ENCODE measurements around the gene NEMF.
A peak's percentile ranks its signal among the peaks of the same experiment; 100 is the strongest.
"Not testable (repeated sequence)": the region's sequence is repeated elsewhere in the genome, so short reads cannot be mapped to it uniquely, and the experiment has no call there.

NEMF gene

DNA sequence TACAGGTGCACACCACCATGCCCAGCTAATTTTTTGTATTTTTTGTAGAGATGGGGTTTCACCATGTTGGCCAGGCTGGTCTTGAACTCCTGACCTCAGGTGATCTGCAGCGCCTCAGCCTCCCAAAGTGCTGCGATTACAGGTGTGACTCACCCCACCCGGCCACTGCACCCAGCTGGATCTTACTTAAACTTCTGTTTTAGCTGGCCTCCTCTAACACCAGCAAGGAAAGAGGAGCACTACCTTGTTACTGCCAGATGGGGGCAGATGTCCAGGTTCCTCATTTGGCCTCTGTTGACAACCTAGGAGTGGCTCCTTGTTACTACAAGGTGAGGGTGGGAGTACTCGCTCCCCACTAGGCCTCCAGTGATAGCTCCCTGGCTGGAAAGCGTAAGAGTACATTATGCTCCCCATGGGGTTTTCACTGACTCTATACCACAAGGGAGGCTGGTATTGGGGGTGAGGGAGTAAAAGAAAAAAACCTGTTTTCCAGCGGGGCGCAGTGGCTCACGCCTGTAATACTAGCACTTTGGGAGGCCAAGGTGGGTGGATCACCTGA, 27.1 kb upstream of the NEMF start:
- H2AK5ac ChIP-seq (ENCODE audit: low read length, severe bottlenecking) = peak overlapping the region; percentile 73
- no peak overlapping the region for H2AFZ ChIP-seq (ENCODE audit: low read depth, low read length)
- peak overlapping the region; percentile 9 to 63 for H2BK12ac ChIP-seq (ENCODE audit: low read length in 2 of 2)
- no peak overlapping the region for H2BK15ac ChIP-seq (ENCODE audit: low read depth, poor library complexity, severe bottlenecking)
- H2BK120ac ChIP-seq (ENCODE audit: low read depth, low read length) = no peak overlapping the region
- no peak overlapping the region for H3K4me3 ChIP-seq (ENCODE audit: insufficient read depth in 1 of 2, low read depth in 1 of 2, low read length in 2 of 2)
- peak overlapping the region in 1 of 2 experiments; percentile 48 for H3K18ac ChIP-seq (ENCODE audit: low read depth in 1 of 2, low read length in 2 of 2)
- H3K4ac ChIP-seq (ENCODE audit: low read depth in 1 of 2, low read length in 2 of 2) = no peak overlapping the region
- H3K9me3 ChIP-seq (ENCODE audit: control insufficient read depth, low read length) = no peaks in the 10 kb centered on the region
- H3K23ac ChIP-seq (ENCODE audit: low read length in 2 of 2) = no peak overlapping the region
- H2BK5ac ChIP-seq (ENCODE audit: low read depth, low read length, poor library complexity, severe bottlenecking) = no peak overlapping the region
- no peak overlapping the region for H3K14ac ChIP-seq (ENCODE audit: low read length in 2 of 2)
- WGBS = 70% methylated on average over 7 of the region's 8 CpGs
- H3K4me1 ChIP-seq (ENCODE audit: control insufficient read depth, insufficient read depth, low read depth, low read length) = peaks cover 2% of the 10 kb centered on the region
- no peaks in the 10 kb centered on the region for H3K79me1 ChIP-seq (replicated peaks; ENCODE audit: low read length, poor library complexity, severe bottlenecking)
- no peak overlapping the region for H4K8ac ChIP-seq (ENCODE audit: low read length)
- H3K27ac ChIP-seq (ENCODE audit: low read length, poor library complexity, severe bottlenecking) = no peak overlapping the region
- no peak overlapping the region for H3K9ac ChIP-seq (ENCODE audit: low read length)
- DNase-seq = peak; percentile 62
- no peaks in the 10 kb centered on the region for H3K27me3 ChIP-seq (ENCODE audit: control insufficient read depth in 1 of 2, insufficient read depth in 1 of 2, low read length in 2 of 2)
- H3K4me2 ChIP-seq (ENCODE audit: low read length, poor library complexity, severe bottlenecking) = no peak overlapping the region
- no peak overlapping the region for H4K91ac ChIP-seq (ENCODE audit: low read length)
- no peaks in the 10 kb centered on the region for H3K36me3 ChIP-seq (ENCODE audit: control insufficient read depth in 1 of 2, insufficient read depth in 2 of 2, low read depth in 1 of 2, low read length in 2 of 2)

DNA sequence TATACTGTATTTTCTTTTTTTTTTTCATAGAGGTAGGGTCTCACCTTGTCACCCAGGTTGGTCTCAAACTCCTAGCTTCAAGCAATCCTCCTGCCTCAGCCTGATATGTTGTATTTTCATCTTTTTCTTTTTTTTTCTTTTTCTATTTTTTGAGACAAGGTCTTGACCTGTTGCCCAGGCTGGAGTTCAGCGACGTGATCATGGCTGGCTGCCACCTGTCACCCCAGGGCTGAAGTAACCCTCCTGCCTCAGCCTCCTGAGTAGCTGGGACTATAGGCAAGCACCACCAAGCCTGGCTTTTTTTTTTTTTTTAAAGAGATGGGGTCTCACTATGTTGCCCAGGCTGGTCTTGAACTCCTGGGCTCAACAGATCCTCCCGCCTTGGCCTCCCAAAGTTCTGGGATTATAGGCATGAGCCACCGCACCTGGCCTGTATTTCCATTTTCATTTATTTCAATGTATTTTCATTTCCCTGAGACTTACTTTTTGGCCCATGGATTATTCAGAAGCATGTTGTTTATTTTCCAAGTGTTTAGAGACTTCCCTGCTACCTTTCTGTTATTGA, 24.1 kb upstream of the NEMF start:
- no peak for DNase-seq
- no peak overlapping the region for H3K18ac ChIP-seq (ENCODE audit: low read depth in 1 of 2, low read length in 2 of 2)
- H3K9ac ChIP-seq (ENCODE audit: low read length) = no peak overlapping the region
- H3K9me3 ChIP-seq (ENCODE audit: control insufficient read depth, low read length) = no peaks in the 10 kb centered on the region
- H4K91ac ChIP-seq (ENCODE audit: low read length) = no peak overlapping the region
- no peak overlapping the region for H2BK120ac ChIP-seq (ENCODE audit: low read depth, low read length)
- H3K4me1 ChIP-seq (ENCODE audit: control insufficient read depth, insufficient read depth, low read depth, low read length) = peaks cover 3% of the 10 kb centered on the region
- H3K4me2 ChIP-seq (ENCODE audit: low read length, poor library complexity, severe bottlenecking) = no peak overlapping the region
- H2BK5ac ChIP-seq (ENCODE audit: low read depth, low read length, poor library complexity, severe bottlenecking) = no peak overlapping the region
- H3K27ac ChIP-seq (ENCODE audit: low read length, poor library complexity, severe bottlenecking) = no peak overlapping the region
- no peak overlapping the region for H2AK5ac ChIP-seq (ENCODE audit: low read length, severe bottlenecking)
- 71% methylated on average over 4 of the region's 4 CpGs for WGBS
- no peaks in the 10 kb centered on the region for H3K79me1 ChIP-seq (replicated peaks; ENCODE audit: low read length, poor library complexity, severe bottlenecking)
- H2BK12ac ChIP-seq (ENCODE audit: low read length in 2 of 2) = no peak overlapping the region
- no peaks in the 10 kb centered on the region for H3K27me3 ChIP-seq (ENCODE audit: control insufficient read depth in 1 of 2, insufficient read depth in 1 of 2, low read length in 2 of 2)
- no peak overlapping the region for H3K14ac ChIP-seq (ENCODE audit: low read length in 2 of 2)
- H3K4me3 ChIP-seq (ENCODE audit: insufficient read depth in 1 of 2, low read depth in 1 of 2, low read length in 2 of 2) = no peak overlapping the region
- H3K23ac ChIP-seq (ENCODE audit: low read length in 2 of 2) = no peak overlapping the region
- H2BK15ac ChIP-seq (ENCODE audit: low read depth, poor library complexity, severe bottlenecking) = no peak overlapping the region
- no peak overlapping the region for H2AFZ ChIP-seq (ENCODE audit: low read depth, low read length)
- H3K4ac ChIP-seq (ENCODE audit: low read depth in 1 of 2, low read length in 2 of 2) = no peak overlapping the region
- no peak overlapping the region for H4K8ac ChIP-seq (ENCODE audit: low read length)
- no peaks in the 10 kb centered on the region for H3K36me3 ChIP-seq (ENCODE audit: control insufficient read depth in 1 of 2, insufficient read depth in 2 of 2, low read depth in 1 of 2, low read length in 2 of 2)

DNA sequence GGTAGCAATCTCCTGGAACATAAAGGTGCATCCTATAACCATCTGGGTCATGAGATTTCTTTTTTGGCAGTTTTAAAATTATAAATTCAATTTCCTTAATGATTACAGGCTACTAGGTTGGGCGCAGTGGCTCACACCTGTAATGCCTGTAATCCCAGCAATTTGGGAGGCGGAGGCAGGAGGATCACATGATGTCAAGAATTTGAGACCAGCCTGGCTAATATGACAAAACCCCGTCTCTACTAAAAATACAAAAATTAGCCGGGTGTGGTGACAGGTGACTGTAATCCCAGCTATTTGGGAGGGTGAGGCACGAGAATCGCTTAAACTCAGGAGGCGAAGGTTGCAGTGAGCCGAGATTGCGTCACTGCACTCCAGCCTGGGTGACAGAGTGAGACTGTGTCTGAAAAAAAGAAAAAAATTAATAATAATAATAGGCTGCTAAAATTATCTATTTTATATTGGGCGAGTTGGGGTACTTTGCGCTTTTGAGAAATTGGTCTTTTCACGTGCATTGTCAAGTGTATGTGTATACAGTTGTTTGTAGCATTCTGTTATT, 23.1 kb upstream of the NEMF start:
- H3K27me3 ChIP-seq (ENCODE audit: control insufficient read depth in 1 of 2, insufficient read depth in 1 of 2, low read length in 2 of 2) = no peaks in the 10 kb centered on the region
- no peak overlapping the region for H3K18ac ChIP-seq (ENCODE audit: low read depth in 1 of 2, low read length in 2 of 2)
- no peak overlapping the region for H3K4me3 ChIP-seq (ENCODE audit: insufficient read depth in 1 of 2, low read depth in 1 of 2, low read length in 2 of 2)
- H3K9me3 ChIP-seq (ENCODE audit: control insufficient read depth, low read length) = no peaks in the 10 kb centered on the region
- no peak overlapping the region for H2BK120ac ChIP-seq (ENCODE audit: low read depth, low read length)
- H2AFZ ChIP-seq (ENCODE audit: low read depth, low read length) = no peak overlapping the region
- H2AK5ac ChIP-seq (ENCODE audit: low read length, severe bottlenecking) = no peak overlapping the region
- H2BK15ac ChIP-seq (ENCODE audit: low read depth, poor library complexity, severe bottlenecking) = no peak overlapping the region
- H3K79me1 ChIP-seq (replicated peaks; ENCODE audit: low read length, poor library complexity, severe bottlenecking) = no peaks in the 10 kb centered on the region
- H4K8ac ChIP-seq (ENCODE audit: low read length) = no peak overlapping the region
- H3K36me3 ChIP-seq (ENCODE audit: control insufficient read depth in 1 of 2, insufficient read depth in 2 of 2, low read depth in 1 of 2, low read length in 2 of 2) = no peaks in the 10 kb centered on the region
- no peak overlapping the region for H3K4me2 ChIP-seq (ENCODE audit: low read length, poor library complexity, severe bottlenecking)
- H4K91ac ChIP-seq (ENCODE audit: low read length) = no peak overlapping the region
- H3K4ac ChIP-seq (ENCODE audit: low read depth in 1 of 2, low read length in 2 of 2) = no peak overlapping the region
- H3K4me1 ChIP-seq (ENCODE audit: control insufficient read depth, insufficient read depth, low read depth, low read length) = peaks cover 3% of the 10 kb centered on the region
- H2BK12ac ChIP-seq (ENCODE audit: low read length in 2 of 2) = no peak overlapping the region
- no peak for DNase-seq
- H3K27ac ChIP-seq (ENCODE audit: low read length, poor library complexity, severe bottlenecking) = no peak overlapping the region
- H2BK5ac ChIP-seq (ENCODE audit: low read depth, low read length, poor library complexity, severe bottlenecking) = no peak overlapping the region
- H3K14ac ChIP-seq (ENCODE audit: low read length in 2 of 2) = no peak overlapping the region
- H3K9ac ChIP-seq (ENCODE audit: low read length) = no peak overlapping the region
- H3K23ac ChIP-seq (ENCODE audit: low read length in 2 of 2) = no peak overlapping the region
- WGBS = 92% methylated on average over 8 of the region's 12 CpGs

DNA sequence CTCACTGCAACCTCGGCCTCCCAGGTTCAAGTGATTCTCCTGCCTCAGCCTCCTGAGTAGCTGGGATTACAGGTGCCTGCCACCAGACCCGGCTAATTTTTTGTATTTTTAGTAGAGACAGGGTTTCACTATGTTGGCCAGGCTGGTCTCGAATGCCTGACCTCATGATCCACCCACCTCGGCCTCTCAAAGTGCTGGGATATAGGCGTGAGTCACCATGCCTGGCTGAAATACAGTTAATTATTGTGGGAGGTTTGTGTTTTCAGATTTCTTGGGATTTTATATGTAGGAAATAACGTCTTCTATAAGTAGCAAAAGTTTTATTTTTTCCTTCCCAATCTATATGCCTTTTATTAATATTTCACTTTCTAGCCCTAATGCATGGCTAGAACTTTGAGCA, 21.0 kb upstream of the NEMF start:
- 81% methylated on average over 4 of the region's 6 CpGs for WGBS
- not testable (repeated sequence) for H3K4me2 ChIP-seq (ENCODE audit: low read length, poor library complexity, severe bottlenecking); H3K9ac ChIP-seq (ENCODE audit: low read length); H3K23ac ChIP-seq (ENCODE audit: low read length in 2 of 2); H3K14ac ChIP-seq (ENCODE audit: low read length in 2 of 2); H3K27ac ChIP-seq (ENCODE audit: low read length, poor library complexity, severe bottlenecking); H3K9me3 ChIP-seq (ENCODE audit: control insufficient read depth, low read length); H3K18ac ChIP-seq (ENCODE audit: low read depth in 1 of 2, low read length in 2 of 2); H3K79me1 ChIP-seq (replicated peaks; ENCODE audit: low read length, poor library complexity, severe bottlenecking); H3K4me1 ChIP-seq (ENCODE audit: control insufficient read depth, insufficient read depth, low read depth, low read length); H2BK15ac ChIP-seq (ENCODE audit: low read depth, poor library complexity, severe bottlenecking); H4K8ac ChIP-seq (ENCODE audit: low read length); H3K27me3 ChIP-seq (ENCODE audit: control insufficient read depth in 1 of 2, insufficient read depth in 1 of 2, low read length in 2 of 2); H2BK120ac ChIP-seq (ENCODE audit: low read depth, low read length); H2AK5ac ChIP-seq (ENCODE audit: low read length, severe bottlenecking); H3K4me3 ChIP-seq (ENCODE audit: insufficient read depth in 1 of 2, low read depth in 1 of 2, low read length in 2 of 2); H3K36me3 ChIP-seq (ENCODE audit: control insufficient read depth in 1 of 2, insufficient read depth in 2 of 2, low read depth in 1 of 2, low read length in 2 of 2); H2BK12ac ChIP-seq (ENCODE audit: low read length in 2 of 2); H2BK5ac ChIP-seq (ENCODE audit: low read depth, low read length, poor library complexity, severe bottlenecking); H2AFZ ChIP-seq (ENCODE audit: low read depth, low read length); DNase-seq; H3K4ac ChIP-seq (ENCODE audit: low read depth in 1 of 2, low read length in 2 of 2); H4K91ac ChIP-seq (ENCODE audit: low read length)
